Activated CD8-positive, alpha-beta T cell treated with anti-CD3 and anti-CD28 coated beads, Interleukin-2, amount 10 ng/mL, durations not matched to agents 7 days and 5 days (primary cell): Measurements from ENCODE around the gene FBXL15. TPM values are rescaled to one million over a fixed set of nuclear protein-coding genes. Genes with fewer than 3 reads are reported as not detected.
A peak's percentile ranks its signal among the peaks of the same experiment; 100 is the strongest.

Experiments
- ATAC-seq: fragments of 150-1000 bp; cut with Tn5 transposase; one replicate; pipeline ENCODE4 v1.10.0; 2021; ENCODE audit warnings: moderate library complexity
- CTCF ChIA-PET: fragments of 350-600 bp; sonication (Branson Sonifier 250); formaldehyde crosslinking; loops from one replicate; lab custom pipeline; 2021; ENCODE audit warnings: antibody characterized with exemption; lab: Charles Lee
- POLR2A ChIA-PET: fragments of 350-600 bp; sonication (Branson Sonifier 250); formaldehyde crosslinking; loops from one replicate; lab custom pipeline; 2021; ENCODE audit warnings: antibody characterized with exemption; lab: Charles Lee
- DNase-seq: peaks from one replicate; pipeline ENCODE4 v3.0.0-alpha.2; 2020
- H3K27ac Mint-ChIP-seq: one replicate; pipeline ENCODE4 v1.8.0; 2021; ENCODE audit warnings: mild to moderate bottlenecking, mixed read lengths
- H3K27me3 Mint-ChIP-seq: one replicate; pipeline ENCODE4 v1.8.0; 2021; ENCODE audit warnings: low read depth, mixed read lengths
- H3K36me3 Mint-ChIP-seq: one replicate; pipeline ENCODE4 v1.8.0; 2021; ENCODE audit warnings: low read depth, mixed read lengths
- H3K4me1 Mint-ChIP-seq: one replicate; pipeline ENCODE4 v1.8.0; 2021; ENCODE audit warnings: low read depth, mixed read lengths
- H3K4me3 Mint-ChIP-seq: one replicate; pipeline ENCODE4 v1.8.0; 2021; ENCODE audit warnings: mild to moderate bottlenecking, mixed read lengths
- H3K9me3 Mint-ChIP-seq: one replicate; pipeline ENCODE4 v1.8.0; 2022; ENCODE audit warnings: mixed read lengths; ENCODE audit not compliant: insufficient read depth
- total RNA-seq, 2 experiments: library from RNA; stranded (reverse); gene quantifications; one replicate each; pipeline ENCODE4 v1.2.3, GENCODE V29; 2021

Gene FBXL15
- total RNA-seq, 2 experiments from 2014 or later: 12.7 to 13.8 TPM

GRCh38 chr10:102412293-102412692, 8.3 kb upstream of the FBXL15 start:
- CTCF ChIA-PET: interaction anchor here (1.0 to 3.6 kb wide), 6 partner anchors 9 to 182 kb away, joined by 3 to 24 read pairs (median 4); partner anchors contain the start of gene NFKB2
- H3K27ac Mint-ChIP-seq: no peak overlapping the region
- POLR2A ChIA-PET: interaction anchor here (0.7 to 3.8 kb wide), 4 partner anchors 8 to 17 kb away, joined by 3 to 24 read pairs (median 3); partner anchors contain the start of genes FBXL15 and NFKB2
- H3K36me3 Mint-ChIP-seq: no peaks in the 10 kb centered on the region
- H3K4me1 Mint-ChIP-seq: peaks cover 32% of the 10 kb centered on the region
- H3K9me3 Mint-ChIP-seq: no peaks in the 10 kb centered on the region
- no peak for ATAC-seq
- DNase-seq: no peak
- H3K4me3 Mint-ChIP-seq: no peak overlapping the region
- H3K27me3 Mint-ChIP-seq: peaks cover 23% of the 10 kb centered on the region

DNA sequence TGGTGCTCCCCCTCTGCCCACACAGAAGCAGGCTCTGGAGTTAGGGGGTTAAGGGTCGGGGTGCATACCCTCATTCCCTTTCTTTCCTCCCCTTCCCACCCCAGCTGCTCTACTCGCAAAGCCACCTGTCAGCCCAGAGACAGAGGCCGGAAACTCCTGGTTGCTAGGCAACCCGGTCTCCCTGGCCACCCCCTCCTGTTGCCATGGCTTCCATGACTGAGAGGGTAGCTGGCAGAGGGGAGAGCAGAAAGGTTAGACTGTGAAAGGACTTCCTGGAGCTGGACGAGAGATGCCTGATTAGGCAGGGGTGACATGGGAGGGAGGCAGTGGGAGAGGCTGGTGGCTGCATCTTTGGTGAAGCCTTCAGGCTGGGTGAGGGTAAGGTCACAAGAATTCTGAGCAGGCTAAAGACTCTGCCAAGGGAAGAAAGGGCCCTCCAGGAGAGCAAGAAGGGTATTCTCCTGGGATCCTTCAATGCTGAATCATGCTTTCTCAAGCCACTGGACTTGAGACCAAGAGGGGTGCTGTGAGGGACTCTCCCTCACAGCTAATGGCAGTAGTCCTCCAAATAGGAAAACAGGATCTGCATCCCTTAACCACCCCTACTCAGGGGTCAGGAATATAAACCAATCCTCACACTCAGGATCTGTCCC, 7.5 kb upstream of the FBXL15 start:
- peak; percentile 32 for ATAC-seq
- Mint-ChIP-seq H3K4me3 (no peak overlapping the region), H3K9me3 (no peaks in the 10 kb centered on the region), H3K27me3 (peaks cover 27% of the 10 kb centered on the region), H3K36me3 (no peaks in the 10 kb centered on the region), H3K27ac (peak overlapping the region; percentile 17), H3K4me1 (peaks cover 30% of the 10 kb centered on the region)
- peak; percentile 75 for DNase-seq
- POLR2A ChIA-PET: interaction anchor here (1.0 to 1.2 kb wide), 3 partner anchors 11 to 37 kb away, joined by 3 to 4 read pairs (median 3); no protein-coding TSS in a partner anchor
- CTCF ChIA-PET: interaction anchor here (0.9 to 2.4 kb wide), 8 partner anchors 9 to 183 kb away, joined by 3 to 7 read pairs (median 4); partner anchors contain the start of gene NFKB2

GRCh38 chr10:102413806-102414561, 6.7 kb upstream of the FBXL15 start:
- H3K27me3 Mint-ChIP-seq: peaks cover 28% of the 10 kb centered on the region
- ChIA-PET CTCF (interaction anchor here (1.1 to 2.4 kb wide), 4 partner anchors 9 to 65 kb away, joined by 3 to 7 read pairs (median 5); no protein-coding TSS in a partner anchor), POLR2A (interaction anchor here (1.2 kb wide), 1 partner anchor 36 kb away, joined by 3 read pairs; no protein-coding TSS in a partner anchor)
- no peaks in the 10 kb centered on the region for H3K36me3 Mint-ChIP-seq
- H3K4me3 Mint-ChIP-seq: no peak overlapping the region
- ATAC-seq (no peak), DNase-seq (no peak)
- peaks cover 31% of the 10 kb centered on the region for H3K4me1 Mint-ChIP-seq
- no peaks in the 10 kb centered on the region for H3K9me3 Mint-ChIP-seq
- H3K27ac Mint-ChIP-seq: no peak overlapping the region

DNA sequence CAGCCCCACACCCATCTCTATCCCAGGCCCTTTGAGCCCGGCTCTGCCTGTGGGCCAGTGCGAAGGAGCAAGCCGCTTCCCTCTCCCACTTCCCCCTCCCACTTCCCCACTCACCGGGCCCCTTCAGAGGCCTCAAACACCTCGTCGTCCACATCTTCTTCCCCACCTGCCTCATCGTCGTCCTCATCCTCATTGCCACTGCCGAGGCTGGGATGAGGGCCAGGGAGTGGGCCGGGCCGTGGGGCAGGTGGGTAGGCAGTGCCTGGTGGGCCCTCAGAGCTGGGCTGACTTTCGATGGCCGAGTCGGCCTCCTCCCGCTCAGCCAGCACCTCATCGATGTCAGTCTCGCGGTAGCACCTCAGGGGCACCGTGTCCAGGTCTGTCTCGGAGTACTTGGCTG, 5.9 kb upstream of the FBXL15 start:
- H3K27me3 Mint-ChIP-seq: peaks cover 26% of the 10 kb centered on the region
- DNase-seq (no peak), ATAC-seq (no peak)
- no peak overlapping the region for H3K4me3 Mint-ChIP-seq
- ChIA-PET CTCF (no interaction called here), POLR2A (no interaction called here)
- no peaks in the 10 kb centered on the region for H3K36me3 Mint-ChIP-seq
- H3K27ac Mint-ChIP-seq: no peak overlapping the region
- H3K4me1 Mint-ChIP-seq: peaks cover 35% of the 10 kb centered on the region
- no peaks in the 10 kb centered on the region for H3K9me3 Mint-ChIP-seq

DNA sequence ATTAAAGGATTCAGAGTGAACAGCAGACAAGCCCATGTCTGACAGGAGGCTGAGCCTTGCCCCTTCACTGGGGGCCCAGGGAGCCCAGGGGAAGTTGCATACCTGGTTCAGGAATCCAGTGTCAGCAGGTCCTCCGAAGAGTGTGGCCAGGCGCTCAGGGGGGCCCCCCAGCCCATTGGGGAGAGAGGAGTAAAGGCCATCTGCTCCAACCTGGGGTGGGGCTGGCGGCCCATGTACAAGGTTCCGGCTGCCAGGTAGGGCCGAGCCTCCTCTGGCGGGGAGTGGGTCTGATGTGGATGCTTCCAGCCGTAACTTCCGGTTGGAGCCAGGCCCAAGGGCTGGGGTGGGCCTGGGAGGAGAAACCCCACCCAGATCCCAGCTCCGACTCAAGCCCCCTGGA, 4.4 kb upstream of the FBXL15 start:
- ChIA-PET CTCF (no interaction called here), POLR2A (no interaction called here)
- H3K27me3 Mint-ChIP-seq: peaks cover 17% of the 10 kb centered on the region
- no peak overlapping the region for H3K27ac Mint-ChIP-seq
- no peaks in the 10 kb centered on the region for H3K9me3 Mint-ChIP-seq
- ATAC-seq (no peak), DNase-seq (no peak)
- H3K36me3 Mint-ChIP-seq: no peaks in the 10 kb centered on the region
- H3K4me3 Mint-ChIP-seq: no peak overlapping the region
- peaks cover 37% of the 10 kb centered on the region for H3K4me1 Mint-ChIP-seq

GRCh38 chr10:102416695-102417094, 3.9 kb upstream of the FBXL15 start:
- no peaks in the 10 kb centered on the region for H3K36me3 Mint-ChIP-seq
- no peaks in the 10 kb centered on the region for H3K9me3 Mint-ChIP-seq
- peaks cover 36% of the 10 kb centered on the region for H3K4me1 Mint-ChIP-seq
- H3K27ac Mint-ChIP-seq: no peak overlapping the region
- CTCF ChIA-PET: no interaction called here
- ATAC-seq: no peak
- POLR2A ChIA-PET: interaction anchor here (1.4 kb wide), 1 partner anchor 16 kb away, joined by 4 read pairs; the partner anchor contains the start of gene CUEDC2
- no peak for DNase-seq
- H3K4me3 Mint-ChIP-seq: no peak overlapping the region
- peaks cover 14% of the 10 kb centered on the region for H3K27me3 Mint-ChIP-seq

DNA sequence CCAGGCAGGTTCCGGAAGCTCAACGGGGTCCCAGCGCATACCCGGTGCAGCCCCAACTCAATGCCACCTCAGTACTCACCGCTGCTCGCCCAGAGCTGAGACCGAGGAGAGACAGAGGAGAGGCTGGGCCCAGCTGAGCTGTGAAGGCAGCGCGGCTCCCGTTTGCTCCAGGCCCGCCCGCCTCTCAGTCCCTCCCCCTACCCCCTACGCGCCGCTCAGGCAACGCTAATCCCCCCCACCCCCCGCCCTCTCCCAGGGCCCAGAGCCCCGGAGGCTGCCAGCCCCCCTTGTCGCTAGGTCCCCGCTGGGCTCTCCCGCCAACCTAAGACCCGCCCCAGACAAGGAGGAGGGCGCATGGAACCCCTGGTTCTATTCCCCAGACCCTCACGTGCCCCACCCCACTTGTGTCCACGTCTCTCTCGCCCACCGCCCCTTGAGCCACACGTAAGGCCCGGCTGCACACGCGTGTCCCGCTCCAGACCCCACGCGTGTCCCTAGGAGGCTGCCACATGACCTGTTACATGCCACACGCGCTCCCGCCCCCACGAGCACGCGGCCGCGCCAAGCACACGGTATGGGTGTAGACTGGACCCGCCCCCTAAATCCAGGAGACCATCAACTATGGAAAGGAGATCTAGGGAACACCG, 1.9 kb upstream of the FBXL15 start, which contains the start of gene PSD:
Gene PSD, minus strand, starts transcription at position 164 of the 647 bp plus-strand sequence. CDS start 1,747 bp downstream, outside the sequence.
- ATAC-seq (no peak), DNase-seq (no peak)
- ChIA-PET CTCF (interaction anchor here (1.0 kb wide), 1 partner anchor 60 kb away, joined by 3 read pairs; no protein-coding TSS in a partner anchor), POLR2A (no interaction called here)
- H3K27ac Mint-ChIP-seq: peak within 1 kb of the TSS; percentile 15
- peak within 1 kb of the TSS; percentile 94 for H3K4me3 Mint-ChIP-seq
- H3K27me3 Mint-ChIP-seq: peaks cover 14% of the 10 kb centered on the region
- peaks cover 42% of the 10 kb centered on the region for H3K4me1 Mint-ChIP-seq
- H3K9me3 Mint-ChIP-seq: no peaks in the 10 kb centered on the region
- peaks cover 8% of the 10 kb centered on the region for H3K36me3 Mint-ChIP-seq

DNA sequence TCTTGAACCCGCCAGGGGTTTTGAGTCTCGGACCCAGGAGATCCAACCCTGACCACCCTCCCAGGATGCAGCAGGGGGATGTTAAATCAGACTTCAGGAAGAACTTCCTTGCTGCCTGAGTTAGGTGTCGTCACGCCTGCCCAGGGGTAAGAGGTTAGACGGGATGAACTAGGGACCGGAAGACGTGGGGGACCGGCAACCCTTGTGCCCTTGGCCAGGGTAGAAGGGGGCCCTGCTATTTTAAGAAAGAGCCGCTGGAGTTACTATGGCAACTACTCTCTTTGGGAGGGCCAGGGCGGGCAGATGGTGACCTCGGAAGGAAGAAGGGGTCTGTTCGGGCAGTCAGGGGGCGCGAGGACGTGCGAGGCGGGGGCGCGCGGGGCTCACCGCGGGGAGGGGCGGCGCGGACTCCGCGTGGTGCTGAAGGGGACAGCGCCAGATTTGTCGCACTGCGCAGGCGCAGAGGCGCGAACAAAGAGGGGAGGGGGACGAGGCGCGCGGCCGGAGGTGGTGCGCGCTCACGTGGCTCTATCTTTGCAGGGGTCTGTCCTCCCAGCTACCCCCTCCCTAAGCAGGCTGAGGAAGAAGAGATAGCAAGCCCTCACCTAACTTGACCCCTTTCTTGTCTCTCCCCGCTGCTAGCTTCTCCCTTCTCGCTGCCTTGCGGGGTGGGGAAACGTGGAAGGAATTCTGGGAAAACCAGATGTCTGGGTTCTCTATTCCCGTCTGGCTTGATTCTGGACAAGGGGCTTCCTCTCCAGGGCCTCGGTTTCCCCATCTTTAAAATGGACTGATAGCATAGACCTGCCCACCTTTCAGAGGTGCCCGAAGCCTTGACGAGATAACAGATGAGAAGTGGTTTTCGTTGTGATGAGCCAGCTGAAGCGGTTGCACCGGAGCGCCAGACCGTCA, 1.1 kb upstream of the FBXL15 start:
- H3K9me3 Mint-ChIP-seq: no peaks in the 10 kb centered on the region
- ChIA-PET CTCF (interaction anchor here (1.2 to 4.8 kb wide), 8 partner anchors 10 to 189 kb away, joined by 4 to 52 read pairs (median 22); partner anchors contain the start of genes CUEDC2 and NFKB2), POLR2A (interaction anchor here (0.9 to 5.6 kb wide), 6 partner anchors 7 to 174 kb away, joined by 3 to 75 read pairs (median 16); partner anchors contain the start of genes C10orf95, CUEDC2, GBF1 and NFKB2)
- H3K4me1 Mint-ChIP-seq: peaks cover 42% of the 10 kb centered on the region
- ATAC-seq (peak; percentile 3), DNase-seq (peak; percentile 82)
- H3K36me3 Mint-ChIP-seq: peaks cover 12% of the 10 kb centered on the region
- H3K27ac Mint-ChIP-seq: peak overlapping the region; percentile 15
- peak overlapping the region; percentile 94 for H3K4me3 Mint-ChIP-seq
- peaks cover 14% of the 10 kb centered on the region for H3K27me3 Mint-ChIP-seq

- DNase-seq (no peak), ATAC-seq (no peak)
- ChIA-PET CTCF (interaction anchor here (1.2 to 4.8 kb wide), 9 partner anchors 10 to 190 kb away, joined by 4 to 52 read pairs (median 8); partner anchors contain the start of genes CUEDC2 and NFKB2), POLR2A (interaction anchor here (0.7 to 5.6 kb wide), 10 partner anchors 8 to 175 kb away, joined by 3 to 75 read pairs (median 6); partner anchors contain the start of genes C10orf95, CUEDC2, GBF1 and NFKB2)
- Mint-ChIP-seq H3K27me3 (peaks cover 14% of the 10 kb centered on the region), H3K27ac (peak overlapping the region; percentile 93), H3K4me1 (peaks cover 42% of the 10 kb centered on the region), H3K9me3 (no peaks in the 10 kb centered on the region), H3K4me3 (peak overlapping the region; percentile 94), H3K36me3 (peaks cover 15% of the 10 kb centered on the region)
These were observed 389 bp upstream of the FBXL15 start for GRCh38 chr10:102420181-102420713.

DNA sequence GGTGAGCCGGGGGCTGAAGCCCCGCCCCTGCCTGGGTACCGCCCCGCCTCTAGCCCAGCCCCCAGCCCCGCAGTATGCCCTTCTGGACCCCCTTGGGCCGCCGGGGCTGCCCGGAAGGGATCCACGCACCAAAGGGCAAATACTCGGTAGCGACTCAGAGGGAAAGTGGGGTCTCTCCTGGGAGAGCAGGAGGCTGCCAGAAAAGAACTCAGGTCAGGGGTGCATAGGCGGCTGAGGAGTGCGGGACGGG, 796 bp downstream of the FBXL15 start:
- POLR2A ChIA-PET: interaction anchor here (0.6 to 5.6 kb wide), 9 partner anchors 10 to 81 kb away, joined by 3 to 75 read pairs (median 8); partner anchors contain the start of genes ACTR1A, C10orf95, CUEDC2 and NFKB2
- Mint-ChIP-seq H3K27me3 (peaks cover 14% of the 10 kb centered on the region), H3K27ac (peak overlapping the region; percentile 93)

More for the DNA sequence above, 796 bp downstream of the FBXL15 start:
- peaks cover 15% of the 10 kb centered on the region for H3K36me3 Mint-ChIP-seq
- DNase-seq (no peak), ATAC-seq (no peak)
- CTCF ChIA-PET: interaction anchor here (1.2 to 4.8 kb wide), 11 partner anchors 11 to 191 kb away, joined by 3 to 52 read pairs (median 19); partner anchors contain the start of genes C10orf95, CUEDC2 and NFKB2
- peak overlapping the region; percentile 94 for H3K4me3 Mint-ChIP-seq
- H3K9me3 Mint-ChIP-seq: no peaks in the 10 kb centered on the region
- peaks cover 42% of the 10 kb centered on the region for H3K4me1 Mint-ChIP-seq
